OCI-LY1 (cell line): ENCODE results near the gene AFF2.

Experiments
- EZH2 ChIP-seq: fragments of 200-600 bp; sonication (generic), shearing (Covaris generic); IDR thresholded peaks from 2 replicates; pipeline ENCODE4 v1.8.0; 2017; ENCODE audit warnings: borderline replicate concordance, mixed run types, mild to moderate bottlenecking, antibody characterized with exemption, low read length, moderate library complexity, mixed read lengths
- TF ChIP-seq, protein P1 (sequence below): fragments of 200-600 bp; sonication (generic), shearing (Covaris generic); IDR thresholded peaks from 2 replicates; pipeline ENCODE4 v1.5.1; 2017; ENCODE audit warnings: mild to moderate bottlenecking, antibody characterized with exemption, low read length, moderate library complexity, mixed read lengths

DNA sequence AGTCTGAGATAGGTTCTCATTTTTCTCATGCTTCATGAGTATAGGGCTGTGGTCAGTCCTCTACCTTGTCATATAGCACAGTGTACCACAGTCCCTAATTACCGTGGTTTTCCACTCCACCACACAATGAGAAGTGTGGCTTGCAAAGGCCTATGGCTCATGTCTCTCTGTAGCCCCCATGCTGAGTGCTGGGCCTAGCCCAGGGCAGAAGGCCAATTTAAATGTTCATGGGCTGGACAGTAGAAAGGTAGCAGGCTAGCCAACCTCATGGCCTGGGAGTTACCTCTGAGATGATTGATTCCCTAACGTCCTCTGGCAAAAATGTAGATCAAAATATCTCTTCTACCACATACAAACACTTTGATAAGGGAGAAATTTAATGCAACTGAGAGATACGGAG is 222.5 kb downstream of the AFF2 start:
- TF ChIP-seq, protein P1, sequence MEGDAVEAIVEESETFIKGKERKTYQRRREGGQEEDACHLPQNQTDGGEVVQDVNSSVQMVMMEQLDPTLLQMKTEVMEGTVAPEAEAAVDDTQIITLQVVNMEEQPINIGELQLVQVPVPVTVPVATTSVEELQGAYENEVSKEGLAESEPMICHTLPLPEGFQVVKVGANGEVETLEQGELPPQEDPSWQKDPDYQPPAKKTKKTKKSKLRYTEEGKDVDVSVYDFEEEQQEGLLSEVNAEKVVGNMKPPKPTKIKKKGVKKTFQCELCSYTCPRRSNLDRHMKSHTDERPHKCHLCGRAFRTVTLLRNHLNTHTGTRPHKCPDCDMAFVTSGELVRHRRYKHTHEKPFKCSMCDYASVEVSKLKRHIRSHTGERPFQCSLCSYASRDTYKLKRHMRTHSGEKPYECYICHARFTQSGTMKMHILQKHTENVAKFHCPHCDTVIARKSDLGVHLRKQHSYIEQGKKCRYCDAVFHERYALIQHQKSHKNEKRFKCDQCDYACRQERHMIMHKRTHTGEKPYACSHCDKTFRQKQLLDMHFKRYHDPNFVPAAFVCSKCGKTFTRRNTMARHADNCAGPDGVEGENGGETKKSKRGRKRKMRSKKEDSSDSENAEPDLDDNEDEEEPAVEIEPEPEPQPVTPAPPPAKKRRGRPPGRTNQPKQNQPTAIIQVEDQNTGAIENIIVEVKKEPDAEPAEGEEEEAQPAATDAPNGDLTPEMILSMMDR, result no peak
- no peak for TF ChIP-seq EZH2
